Renal cortical epithelial cell (primary cell): ENCODE data around the gene EGR2. TPM values are rescaled to one million over a fixed set of nuclear protein-coding genes. Genes with fewer than 3 reads are reported as not detected.
A peak's percentile ranks its signal among the peaks of the same experiment; 100 is the strongest.

ENCODE experiments used
- DNase-seq: peaks from one replicate; pipeline ENCODE4 v3.0.0-alpha.2; 2011; ENCODE audit warnings: low read depth
- total RNA-seq: library from RNA; depleted of rRNA; stranded (reverse); fragments of >200 nt; gene quantifications from 2 replicates; pipeline ENCODE4 v1.2.3, GENCODE V29; 2014

The EGR2 gene
- total RNA-seq = 0.17 and 0.40 TPM in 2 replicates

GRCh38 chr10:62816331-62817120 is at the start of gene EGR2:
EGR2 (minus strand) TSS chr10:62816366; CDS start chr10:62816029, 337 bp downstream.
- peak; percentile 95 for DNase-seq

GRCh38 chr10:62862447-62862846 is 46.3 kb upstream of the EGR2 start:
- DNase-seq = no peak

- DNase-seq = no peak
These were observed 45.3 kb upstream of the EGR2 start for GRCh38 chr10:62861507-62861906.

GRCh38 chr10:62860946-62861345 is 44.8 kb upstream of the EGR2 start:
- DNase-seq = peak; percentile 27

- no peak for DNase-seq
These were observed 42.2 kb upstream of the EGR2 start for GRCh38 chr10:62858364-62858763.

- DNase-seq = no peak
These were observed 39.9 kb upstream of the EGR2 start for GRCh38 chr10:62856021-62856420.

GRCh38 chr10:62853710-62854109 is 37.5 kb upstream of the EGR2 start:
- no peak for DNase-seq

GRCh38 chr10:62852961-62853702 is 37.0 kb upstream of the EGR2 start:
- DNase-seq = no peak

GRCh38 chr10:62851442-62851841 is 35.3 kb upstream of the EGR2 start:
- DNase-seq = peak; percentile 26

- DNase-seq = no peak
These were observed 34.5 kb upstream of the EGR2 start for GRCh38 chr10:62850646-62851045.

GRCh38 chr10:62847433-62847832 is 31.3 kb upstream of the EGR2 start:
- no peak for DNase-seq

GRCh38 chr10:62844280-62845011 is 28.3 kb upstream of the EGR2 start:
- no peak for DNase-seq

GRCh38 chr10:62843600-62843999 is 27.4 kb upstream of the EGR2 start:
- DNase-seq = no peak

- DNase-seq = no peak
These were observed 26.8 kb upstream of the EGR2 start for GRCh38 chr10:62842983-62843382.

- DNase-seq = no peak
These were observed 23.4 kb upstream of the EGR2 start for GRCh38 chr10:62839590-62839989.

GRCh38 chr10:62831346-62831745 is 15.2 kb upstream of the EGR2 start:
- peak; percentile 38 for DNase-seq

- no peak for DNase-seq
These were observed 14.5 kb upstream of the EGR2 start for GRCh38 chr10:62830679-62831078.

- DNase-seq = no peak
These were observed 13.5 kb upstream of the EGR2 start for GRCh38 chr10:62829622-62830021.

- no peak for DNase-seq
These were observed 10.1 kb upstream of the EGR2 start for GRCh38 chr10:62826273-62826672.

- DNase-seq = no peak
These were observed 4.4 kb upstream of the EGR2 start for GRCh38 chr10:62820586-62820985.

- DNase-seq = no peak
These were observed 3.2 kb upstream of the EGR2 start for GRCh38 chr10:62819141-62819920.
